GM23338 (cell line): ENCODE results near the gene APOBR.

ENCODE experiments used
- CREB1 ChIP-seq: fragments of 250-450 bp; sonication (Bioruptor Pico); IDR thresholded peaks from 2 replicates; pipeline ENCODE4 v1.5.0; 2020; ENCODE audit warnings: low read depth, mild to moderate bottlenecking, moderate library complexity
- CTCF ChIP-seq, 2 experiments: fragments of 200-600 bp in 1 of 2; sonication (generic) in 1 of 2; conservative IDR thresholded peaks; 2 replicates each; pipeline versions ENCODE4 v1.5.1 to v1.6.1; 2016 to 2017; ENCODE audit warnings: antibody characterized with exemption in 2 of 2, low read depth in 2 of 2, mild to moderate bottlenecking in 2 of 2, moderate library complexity in 1 of 2
- ETS1 ChIP-seq: IDR thresholded peaks from 2 replicates; pipeline ENCODE4 v1.6.1; 2016; ENCODE audit warnings: antibody characterized with exemption
- POLR2AphosphoS5 ChIP-seq: IDR thresholded peaks from 2 replicates; pipeline ENCODE4 v1.6.1; 2016; ENCODE audit warnings: antibody characterized with exemption, low read depth
- REST ChIP-seq: IDR thresholded peaks from one replicate; pipeline ENCODE4 v1.6.1; 2018; ENCODE audit warnings: antibody characterized with exemption; ENCODE audit not compliant: unreplicated experiment
- ZNF114 ChIP-seq: fragments of 250-450 bp; sonication (Bioruptor Pico); IDR thresholded peaks from 2 replicates; pipeline ENCODE4 v1.5.0; 2020; ENCODE audit warnings: mild to moderate bottlenecking, moderate library complexity

- no peak for TF ChIP-seq CTCF (conservative IDR thresholded peaks at IDR 0.05; ENCODE audit: low read depth in 2 of 2)
- no peak for TF ChIP-seq REST
- TF ChIP-seq ETS1: no peak
- TF ChIP-seq POLR2AphosphoS5: no peak
- TF ChIP-seq CREB1 (CRISPR knock-in tag): no peak
- no peak for TF ChIP-seq ZNF114
Observed at GRCh38 chr16:28540346-28540745, 45.9 kb downstream of the APOBR start.
